RPMI7951 (cell line): Measurements from ENCODE around the gene NFKBIE. TPM values are rescaled to one million over a fixed set of nuclear protein-coding genes. Genes with fewer than 3 reads are reported as not detected.

ENCODE experiments used
- DNase-seq: peaks from one replicate; pipeline ENCODE4 v3.0.0-alpha.2; 2012; ENCODE audit warnings: low read depth
- total RNA-seq: library from RNA; depleted of rRNA; stranded (reverse); fragments of >200 nt; shearing (Covaris generic); gene quantifications from 2 replicates; pipeline ENCODE4 v1.2.3, GENCODE V29; 2014

Gene NFKBIE
- total RNA-seq, 1 experiment from 2014 or later = 14.7 TPM

DNA sequence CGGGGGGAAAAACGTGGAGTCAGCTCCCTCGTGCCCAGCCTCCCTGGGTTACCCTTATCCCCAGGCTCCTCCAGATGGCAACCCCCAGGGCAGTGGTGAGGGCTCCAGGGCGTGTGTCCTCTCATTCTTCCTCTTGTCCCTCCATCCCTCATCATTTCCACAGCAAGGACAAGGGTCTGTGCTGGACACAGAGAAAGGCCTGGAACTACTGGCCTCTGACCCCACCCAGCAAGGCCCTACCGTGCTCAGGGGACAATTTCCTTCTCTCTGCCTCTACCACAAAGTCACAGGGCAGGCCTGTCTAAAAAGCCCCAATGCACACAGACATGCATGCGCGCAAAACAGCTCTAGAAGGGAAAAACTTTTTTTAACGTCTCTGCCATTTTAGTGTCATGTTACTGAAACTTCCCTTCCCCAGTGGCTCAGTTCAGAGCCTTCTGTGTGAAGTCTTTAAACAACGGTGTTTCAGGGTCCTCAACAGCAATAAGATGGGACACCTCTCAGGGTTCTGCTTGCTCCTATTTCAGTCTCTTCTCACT is 7.0 kb downstream of the NFKBIE start:
- DNase-seq = no peak

DNA sequence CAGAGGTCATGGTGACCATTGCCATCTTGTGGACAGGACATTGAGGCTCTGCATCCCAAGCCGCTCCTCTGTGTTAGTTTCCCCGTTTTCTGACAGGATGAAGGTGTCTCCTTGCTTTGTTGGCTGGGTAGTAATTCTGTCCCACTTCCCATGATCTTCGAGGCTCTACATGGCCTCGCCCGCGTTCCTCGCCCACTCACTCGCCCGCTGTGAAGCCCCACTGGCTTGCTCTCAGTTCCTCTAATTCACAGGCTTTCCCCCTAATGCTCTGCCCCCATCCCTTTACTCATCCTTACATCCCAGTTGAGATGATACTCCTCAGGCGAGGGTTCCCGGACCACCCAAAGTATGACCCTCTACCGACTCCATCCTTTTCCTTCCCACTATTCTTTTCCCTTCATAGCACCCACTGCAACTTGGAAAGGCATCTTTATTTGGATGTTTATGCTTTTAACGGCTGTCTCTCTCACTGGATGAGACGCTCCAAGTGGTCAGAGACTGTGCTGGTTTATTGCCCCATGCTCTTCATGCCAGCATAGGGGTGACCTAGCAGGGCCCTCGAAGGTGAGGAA is 7.5 kb downstream of the NFKBIE start:
- DNase-seq = no peak

DNA sequence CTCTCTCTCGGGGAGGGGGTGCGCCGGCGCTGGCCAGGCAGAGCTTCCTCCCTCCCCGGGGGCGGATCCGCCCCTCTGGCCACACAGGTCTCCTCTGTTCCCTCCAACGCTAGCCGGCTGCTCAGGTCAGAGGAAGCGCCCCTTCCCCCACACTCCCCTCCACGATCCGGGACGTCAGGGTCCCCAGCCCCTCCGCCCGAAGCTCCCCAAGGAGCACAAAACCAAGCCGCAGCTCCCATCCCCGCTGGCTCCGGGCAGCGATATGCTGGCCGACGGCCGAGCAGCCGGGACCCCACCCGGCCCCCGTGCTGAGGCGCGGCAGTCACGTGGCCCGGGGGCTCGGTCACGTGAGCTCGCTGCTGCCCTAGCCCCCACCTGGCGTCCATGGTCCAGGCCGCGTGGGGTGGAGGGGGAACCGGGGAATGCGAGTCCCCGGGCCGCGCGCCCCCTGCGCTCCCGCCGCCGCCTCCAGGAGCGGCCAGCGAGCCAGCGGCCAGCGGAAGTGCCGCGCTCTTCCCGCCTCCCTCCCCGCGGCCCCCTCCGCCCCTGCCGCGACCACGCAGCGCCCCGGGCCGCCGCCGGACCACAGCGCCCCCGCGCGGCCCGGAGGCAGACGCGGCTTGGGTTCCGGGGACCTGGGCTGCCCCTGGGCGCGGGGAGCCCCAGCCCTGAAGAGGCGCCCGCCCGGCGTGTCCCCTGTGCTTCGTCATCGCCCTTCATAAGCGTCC is 8.2 kb downstream of the NFKBIE start, which contains the start of gene SLC35B2:
Gene SLC35B2, minus strand, starts transcription at position 504 of the 728 bp plus-strand sequence. Its CDS starts 118 bp downstream, at position 386.
- DNase-seq = peak; percentile 78

DNA sequence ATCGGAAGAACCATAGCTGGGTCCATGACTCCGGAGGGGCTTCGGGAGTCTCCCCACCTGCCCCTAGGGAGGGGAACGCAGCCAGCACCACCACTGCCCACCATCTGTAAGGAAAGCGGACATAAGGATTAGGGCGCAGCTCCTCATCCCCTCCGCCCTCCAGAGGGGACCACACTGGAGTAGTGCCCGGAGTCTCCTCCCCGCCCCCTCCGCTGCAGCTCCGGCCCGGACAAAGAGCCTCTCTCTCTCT is 8.7 kb downstream of the NFKBIE start:
- no peak for DNase-seq

DNA sequence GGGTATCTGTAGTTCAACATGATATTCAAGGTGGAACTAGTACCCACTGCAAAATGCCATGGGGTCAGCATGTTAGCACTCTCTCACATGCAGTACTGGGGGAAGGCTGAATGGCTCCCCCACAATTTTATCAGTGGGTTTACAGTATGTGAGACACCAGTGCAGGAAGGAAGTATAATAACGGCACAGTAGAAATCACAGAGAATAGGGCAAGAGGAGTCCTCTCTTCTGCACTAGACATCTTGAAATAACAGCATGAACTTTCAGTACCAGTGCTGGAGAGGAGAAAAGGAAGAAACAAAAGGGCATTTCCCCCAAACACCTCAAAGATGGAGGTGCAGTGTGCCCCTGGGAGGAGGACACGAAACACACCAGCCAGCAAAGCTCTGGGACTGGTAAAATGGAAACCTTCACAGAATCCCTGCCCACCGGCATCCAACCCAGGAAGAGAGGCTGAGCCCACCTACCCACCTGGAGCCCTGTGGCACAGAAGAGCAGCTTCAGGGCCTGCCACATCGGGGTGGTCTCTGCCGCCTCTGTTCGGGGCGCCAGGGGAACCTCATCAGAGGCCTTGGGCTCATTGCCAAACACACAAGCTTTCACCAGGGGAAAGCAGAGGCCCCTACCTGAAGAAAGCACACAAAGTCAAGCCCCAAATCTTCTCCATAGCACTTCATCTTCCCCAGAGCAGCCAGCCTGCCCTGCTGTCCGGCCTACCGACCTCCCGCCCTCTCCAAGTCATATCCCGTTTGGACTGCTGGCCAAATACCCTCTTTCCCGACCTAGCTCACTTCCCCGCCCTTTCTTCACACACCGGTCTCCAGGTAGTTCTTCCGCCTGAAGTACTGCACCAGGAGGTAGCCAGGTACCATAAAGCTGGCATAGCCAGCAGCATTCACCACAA is 9.2 kb downstream of the NFKBIE start:
- no peak for DNase-seq

DNA sequence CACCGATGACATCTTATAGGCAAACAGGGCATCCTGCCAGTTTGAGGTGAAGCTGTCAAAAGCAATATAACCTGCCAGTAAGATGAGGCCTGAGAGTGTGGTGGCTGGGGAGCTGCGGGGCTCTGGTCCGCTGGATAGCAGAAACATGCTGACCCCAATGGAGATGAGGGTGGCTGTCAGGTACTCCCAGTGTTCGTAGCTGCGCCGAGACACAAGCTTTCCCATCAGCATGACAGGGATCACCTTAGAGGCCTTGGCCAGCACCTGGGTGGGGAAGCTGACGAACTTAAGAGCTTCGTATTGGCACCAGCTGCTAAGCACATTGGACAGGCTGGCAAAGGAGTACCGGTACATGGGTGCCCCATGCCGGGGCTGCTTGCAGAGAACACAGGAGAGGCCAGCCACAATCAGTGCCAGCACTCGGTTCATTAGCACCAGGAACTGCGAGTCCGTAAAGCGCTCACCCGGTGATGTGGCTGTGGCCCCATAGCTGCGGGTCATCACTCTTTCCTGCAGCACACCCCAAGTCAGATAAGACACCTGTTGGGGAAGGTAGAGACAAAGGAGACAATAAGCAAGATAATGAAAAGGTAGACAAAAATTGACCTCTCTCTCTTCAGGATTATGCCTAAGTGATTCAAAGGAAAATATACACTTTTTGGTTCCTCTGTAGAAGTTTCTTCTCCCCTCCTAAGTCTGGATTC is 10.1 kb downstream of the NFKBIE start:
- DNase-seq = peak; percentile 32

DNA sequence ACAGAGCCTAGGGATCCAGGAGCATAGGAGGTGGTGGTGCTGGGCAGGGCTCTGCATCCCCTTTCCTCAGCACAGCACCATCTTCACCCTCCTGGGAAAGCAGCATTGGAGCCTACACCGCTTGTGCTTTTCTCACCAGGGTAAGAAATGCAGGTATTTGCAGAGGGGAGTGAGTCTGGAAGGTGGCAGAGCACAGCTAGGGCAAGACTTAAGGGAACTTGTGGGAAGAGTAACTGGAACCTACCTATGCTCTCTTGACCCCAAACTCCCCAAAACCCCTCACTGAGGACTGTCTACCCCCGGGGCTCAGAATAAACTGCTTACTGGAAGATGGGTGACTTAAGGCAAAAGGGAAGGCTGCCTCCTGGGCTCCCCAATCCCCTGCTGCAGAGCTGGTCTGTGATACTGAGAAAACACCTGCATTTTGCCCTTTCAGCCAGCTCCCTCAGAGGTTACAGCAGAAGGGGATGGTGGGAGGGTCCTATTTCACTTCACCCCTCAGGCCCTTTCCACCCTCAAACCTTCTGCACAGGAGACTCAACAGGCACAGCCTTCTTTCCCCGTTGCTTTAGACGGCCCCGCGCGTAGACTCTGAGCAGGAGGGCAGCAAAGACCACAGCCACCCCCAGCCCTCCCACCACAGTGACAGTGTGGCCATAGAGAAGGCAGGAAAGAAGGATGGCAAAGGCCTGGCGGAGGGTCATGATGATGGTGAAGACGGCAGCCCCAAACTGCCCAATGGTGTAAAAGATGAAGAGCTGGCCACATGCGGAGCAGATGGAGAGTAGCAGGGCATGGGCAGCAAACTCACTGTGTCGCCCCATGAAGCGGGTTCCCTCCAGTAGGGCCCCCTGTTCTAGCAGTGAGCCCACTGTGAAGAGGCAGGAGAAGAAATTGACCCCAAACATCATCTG is 10.9 kb downstream of the NFKBIE start:
- DNase-seq = no peak

DNA sequence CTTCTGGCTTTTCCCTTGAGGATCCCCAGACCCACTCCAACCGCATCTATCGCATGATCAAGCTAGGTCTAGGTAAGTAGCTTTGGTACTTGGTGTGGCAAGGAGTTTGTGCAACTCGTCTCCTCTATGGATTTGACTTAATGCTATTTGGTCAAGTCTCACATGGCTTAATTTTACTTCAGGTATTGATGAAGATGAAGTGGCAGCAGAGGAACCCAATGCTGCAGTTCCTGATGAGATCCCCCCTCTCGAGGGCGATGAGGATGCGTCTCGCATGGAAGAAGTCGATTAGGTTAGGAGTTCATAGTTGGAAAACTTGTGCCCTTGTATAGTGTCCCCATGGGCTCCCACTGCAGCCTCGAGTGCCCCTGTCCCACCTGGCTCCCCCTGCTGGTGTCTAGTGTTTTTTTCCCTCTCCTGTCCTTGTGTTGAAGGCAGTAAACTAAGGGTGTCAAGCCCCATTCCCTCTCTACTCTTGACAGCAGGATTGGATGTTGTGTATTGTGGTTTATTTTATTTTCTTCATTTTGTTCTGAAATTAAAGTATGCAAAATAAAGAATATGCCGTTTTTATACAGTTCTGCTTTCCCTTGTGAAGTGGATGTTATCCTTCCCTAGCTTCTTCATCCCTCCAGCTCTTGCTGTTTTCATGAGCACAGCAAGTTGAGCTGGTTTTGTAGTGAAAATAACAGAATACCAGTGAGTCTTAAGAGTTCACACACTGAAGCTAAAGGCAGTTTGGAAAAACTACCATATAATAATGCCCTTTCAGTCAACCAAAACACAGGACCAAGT is 11.8 kb downstream of the NFKBIE start:
- DNase-seq = peak; percentile 43

DNA sequence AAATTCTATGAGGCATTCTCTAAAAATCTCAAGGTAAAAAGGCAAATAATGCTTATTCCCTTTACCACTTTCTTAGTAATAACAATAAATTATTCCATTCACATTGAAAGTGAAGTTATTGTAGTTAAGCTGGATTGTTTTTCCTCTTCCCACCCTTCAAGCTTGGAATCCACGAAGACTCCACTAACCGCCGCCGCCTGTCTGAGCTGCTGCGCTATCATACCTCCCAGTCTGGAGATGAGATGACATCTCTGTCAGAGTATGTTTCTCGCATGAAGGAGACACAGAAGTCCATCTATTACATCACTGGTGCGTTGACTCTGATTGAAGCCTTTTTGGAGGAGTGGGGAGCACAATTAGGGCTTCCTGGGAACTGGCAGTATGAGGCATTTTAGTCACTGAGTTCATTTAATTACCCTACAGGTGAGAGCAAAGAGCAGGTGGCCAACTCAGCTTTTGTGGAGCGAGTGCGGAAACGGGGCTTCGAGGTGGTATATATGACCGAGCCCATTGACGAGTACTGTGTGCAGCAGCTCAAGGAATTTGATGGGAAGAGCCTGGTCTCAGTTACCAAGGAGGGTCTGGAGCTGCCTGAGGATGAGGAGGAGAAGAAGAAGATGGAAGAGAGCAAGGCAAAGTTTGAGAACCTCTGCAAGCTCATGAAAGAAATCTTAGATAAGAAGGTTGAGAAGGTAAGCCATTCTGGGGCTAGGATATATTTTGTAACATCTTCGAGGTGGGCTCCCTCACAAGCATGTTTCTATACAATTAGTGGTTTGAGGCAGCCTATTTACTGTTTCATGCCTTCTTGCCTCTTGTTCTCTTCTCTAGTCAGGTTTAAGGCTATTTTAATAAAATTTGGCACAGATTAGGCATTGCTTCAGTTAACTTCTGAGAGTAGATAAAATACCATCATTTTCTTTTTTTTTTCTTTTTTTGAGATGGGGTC is 13.5 kb downstream of the NFKBIE start:
- DNase-seq = no peak

DNA sequence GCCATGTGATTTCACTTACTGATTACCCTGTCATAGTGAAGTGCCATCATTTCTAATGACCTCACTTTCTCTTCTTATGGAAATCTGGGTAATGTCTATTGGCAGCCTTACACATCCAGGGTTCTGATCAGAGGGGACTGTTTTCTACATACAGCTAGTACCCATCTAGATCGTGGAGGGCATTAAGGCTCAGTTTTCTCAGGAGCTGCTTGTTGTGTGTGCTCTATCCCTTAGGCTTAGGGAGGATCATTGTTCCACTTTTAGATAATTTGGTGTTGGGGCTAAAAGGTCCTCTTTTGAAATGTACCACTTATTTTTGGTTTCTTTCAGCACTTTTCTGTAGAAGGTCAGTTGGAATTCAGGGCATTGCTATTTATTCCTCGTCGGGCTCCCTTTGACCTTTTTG is 14.6 kb downstream of the NFKBIE start:
- DNase-seq = no peak

DNA sequence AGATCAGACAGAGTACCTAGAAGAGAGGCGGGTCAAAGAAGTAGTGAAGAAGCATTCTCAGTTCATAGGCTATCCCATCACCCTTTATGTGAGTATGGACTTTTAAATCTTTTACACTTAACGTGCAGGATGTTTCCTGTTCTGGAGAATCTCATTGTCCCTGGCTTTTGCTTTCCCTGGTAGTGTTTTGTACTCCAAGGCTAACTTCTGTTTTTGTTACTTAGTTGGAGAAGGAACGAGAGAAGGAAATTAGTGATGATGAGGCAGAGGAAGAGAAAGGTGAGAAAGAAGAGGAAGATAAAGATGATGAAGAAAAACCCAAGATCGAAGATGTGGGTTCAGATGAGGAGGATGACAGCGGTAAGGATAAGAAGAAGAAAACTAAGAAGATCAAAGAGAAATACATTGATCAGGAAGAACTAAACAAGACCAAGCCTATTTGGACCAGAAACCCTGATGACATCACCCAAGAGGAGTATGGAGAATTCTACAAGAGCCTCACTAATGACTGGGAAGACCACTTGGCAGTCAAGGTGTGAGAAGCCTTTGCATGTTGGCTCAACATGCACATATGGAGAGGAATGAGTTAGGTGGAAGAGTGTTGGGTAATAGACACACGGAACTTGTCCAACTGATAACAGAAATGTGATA is 15.2 kb downstream of the NFKBIE start:
- no peak for DNase-seq

DNA sequence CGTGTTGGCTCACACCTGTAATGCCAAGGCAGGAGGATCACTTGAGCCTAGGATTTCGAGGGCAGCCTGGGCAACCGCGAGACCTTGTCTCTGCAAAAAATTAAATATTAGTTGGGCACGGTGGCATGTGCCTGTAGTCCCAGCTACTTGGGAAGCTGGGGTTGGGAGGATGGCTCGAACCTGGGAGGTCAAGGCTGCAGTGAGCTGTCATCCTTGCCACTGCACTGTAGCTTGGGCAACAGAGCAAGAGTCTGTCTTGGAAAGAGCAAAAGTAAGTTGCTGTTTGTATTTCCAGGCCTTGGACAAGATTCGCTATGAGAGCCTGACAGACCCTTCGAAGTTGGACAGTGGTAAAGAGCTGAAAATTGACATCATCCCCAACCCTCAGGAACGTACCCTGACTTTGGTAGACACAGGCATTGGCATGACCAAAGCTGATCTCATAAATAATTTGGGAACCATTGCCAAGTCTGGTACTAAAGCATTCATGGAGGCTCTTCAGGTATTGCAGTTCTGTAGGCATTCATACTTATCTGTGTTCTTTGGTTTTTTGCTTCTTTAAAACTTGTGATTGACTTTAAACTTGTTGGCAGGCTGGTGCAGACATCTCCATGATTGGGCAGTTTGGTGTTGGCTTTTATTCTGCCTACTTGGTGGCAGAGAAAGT is 16.1 kb downstream of the NFKBIE start:
- DNase-seq = no peak

DNA sequence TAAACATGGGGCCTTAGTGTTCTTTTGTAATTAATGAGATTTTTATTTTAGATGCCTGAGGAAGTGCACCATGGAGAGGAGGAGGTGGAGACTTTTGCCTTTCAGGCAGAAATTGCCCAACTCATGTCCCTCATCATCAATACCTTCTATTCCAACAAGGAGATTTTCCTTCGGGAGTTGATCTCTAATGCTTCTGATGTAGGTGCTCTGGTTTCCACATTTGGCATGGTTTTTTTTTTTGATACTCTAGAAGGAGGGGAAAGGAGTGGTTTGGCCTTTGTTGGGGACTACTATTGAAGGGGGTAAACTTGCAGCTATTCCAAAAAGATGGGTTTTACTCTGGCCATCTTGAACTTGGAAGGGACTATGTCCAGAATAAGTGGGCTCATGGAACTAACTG is 16.8 kb downstream of the NFKBIE start:
- DNase-seq = no peak

DNA sequence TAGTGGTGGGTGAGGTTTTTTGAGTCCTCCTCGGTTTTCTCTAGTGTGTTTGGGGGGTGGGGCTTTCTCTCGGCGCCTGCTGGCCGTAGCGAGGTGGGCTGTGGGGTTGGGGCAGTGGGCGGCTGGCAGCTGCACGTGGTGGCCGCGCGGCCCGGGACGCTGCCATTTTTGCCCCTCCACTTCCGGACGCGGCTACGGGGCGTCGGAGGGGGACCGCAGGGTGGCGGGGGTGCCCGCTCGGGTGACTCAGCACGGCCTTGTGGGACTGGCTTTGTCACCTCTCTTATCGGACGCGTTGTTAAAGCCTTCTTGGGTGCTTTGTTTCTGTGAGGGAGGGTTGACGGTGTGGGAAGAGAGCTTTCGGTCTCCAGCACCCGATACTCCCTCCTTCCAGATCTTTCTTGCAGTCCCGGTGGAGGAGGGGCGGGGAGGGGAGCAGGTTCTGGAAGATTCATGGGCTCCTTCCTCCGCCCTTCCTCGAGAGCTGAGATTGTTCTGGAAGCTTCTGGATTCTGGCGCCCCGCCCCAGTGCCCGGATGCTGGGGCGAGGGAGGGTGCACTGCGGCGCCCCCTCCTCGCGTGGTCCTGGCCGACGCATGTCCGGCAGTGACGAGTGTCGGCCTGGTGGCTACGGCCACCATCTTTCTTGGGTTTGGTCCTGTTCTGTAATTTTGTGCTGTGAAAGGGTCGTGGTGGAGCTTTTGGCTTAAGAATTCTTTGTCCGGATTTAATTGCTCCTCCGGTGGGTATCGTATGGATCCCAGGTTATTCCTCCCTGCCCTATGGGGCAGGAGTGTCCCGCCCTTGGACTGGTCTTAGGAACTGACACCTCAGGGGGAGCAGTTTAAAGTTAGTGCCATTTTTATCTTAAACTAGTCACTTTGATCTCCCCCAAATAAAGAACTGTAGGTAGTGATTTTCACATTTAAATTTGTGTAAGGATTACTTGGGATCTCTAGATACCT is 17.7 kb downstream of the NFKBIE start:
- DNase-seq = peak; percentile 66

DNA sequence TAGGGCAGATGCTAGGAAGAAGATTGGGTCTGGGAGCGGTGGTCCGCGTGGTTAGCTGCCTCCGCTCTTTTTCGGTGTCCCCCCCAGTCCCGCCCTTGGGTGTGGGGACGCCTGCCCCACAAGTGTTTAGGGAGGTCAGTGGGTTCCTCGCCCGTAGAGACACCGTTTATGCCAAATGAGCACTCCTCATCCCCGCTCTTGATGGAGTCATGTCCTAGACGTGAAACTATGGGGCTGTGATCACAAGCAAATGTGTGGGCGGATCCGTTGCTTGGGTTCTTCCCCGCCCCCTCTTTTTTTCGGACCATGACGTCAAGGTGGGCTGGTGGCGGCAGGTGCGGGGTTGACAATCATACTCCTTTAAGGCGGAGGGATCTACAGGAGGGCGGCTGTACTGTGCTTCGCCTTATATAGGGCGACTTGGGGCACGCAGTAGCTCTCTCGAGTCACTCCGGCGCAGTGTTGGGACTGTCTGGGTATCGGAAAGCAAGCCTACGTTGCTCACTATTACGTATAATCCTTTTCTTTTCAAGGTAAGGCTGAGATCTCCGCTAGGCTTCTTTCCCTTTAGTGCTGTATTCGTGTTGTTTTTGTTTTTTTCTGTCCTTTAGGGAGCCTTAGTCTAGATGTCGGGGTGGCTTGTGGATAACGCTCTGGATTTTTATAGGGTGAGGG is 18.6 kb downstream of the NFKBIE start, which contains the start of gene HSP90AB1:
Gene HSP90AB1, plus strand, starts transcription at position 439 of the 675 bp plus-strand sequence. CDS start 1,529 bp downstream, outside the sequence.
- DNase-seq = peak; percentile 98
